ENCODE data around the gene PHF21B.

The PHF21B gene

DNA sequence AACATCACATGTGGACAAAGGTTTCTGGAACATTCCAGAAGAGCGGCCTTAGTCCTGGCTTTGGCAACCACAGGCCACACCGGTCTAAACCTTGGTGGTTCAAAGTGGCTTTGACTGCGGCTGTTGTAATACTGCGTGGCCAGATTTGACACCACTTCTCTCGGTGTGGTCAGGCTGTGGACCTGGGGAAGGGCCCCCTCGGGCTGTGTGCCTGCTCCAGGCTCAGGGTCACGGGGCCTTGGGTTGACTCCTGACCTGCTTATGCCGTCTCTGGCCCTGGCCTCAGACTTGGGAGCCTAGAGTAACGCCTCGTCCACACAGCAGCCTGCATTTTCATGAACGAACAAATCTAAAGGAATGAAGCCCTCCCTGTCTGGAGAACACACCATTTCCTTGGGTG is 118.0 kb downstream of the PHF21B start:
- no peak for DNase-seq (ENCODE audit: low read depth, low spot score)
- H3K36me3 ChIP-seq (ENCODE audit: insufficient read depth, low read length), result no peaks in the 10 kb centered on the region
- TF ChIP-seq EZH2 (IDR thresholded peaks at IDR 0.05), result no peak
- TF ChIP-seq FOXP2 (optimal IDR thresholded peaks at IDR 0.05; ENCODE audit: control extremely low read depth, extremely low read length, insufficient read depth), result no peak
- TF ChIP-seq POLR2AphosphoS5 (IDR thresholded peaks at IDR 0.05; ENCODE audit: borderline replicate concordance, low read depth, low read length), result no peak

DNA sequence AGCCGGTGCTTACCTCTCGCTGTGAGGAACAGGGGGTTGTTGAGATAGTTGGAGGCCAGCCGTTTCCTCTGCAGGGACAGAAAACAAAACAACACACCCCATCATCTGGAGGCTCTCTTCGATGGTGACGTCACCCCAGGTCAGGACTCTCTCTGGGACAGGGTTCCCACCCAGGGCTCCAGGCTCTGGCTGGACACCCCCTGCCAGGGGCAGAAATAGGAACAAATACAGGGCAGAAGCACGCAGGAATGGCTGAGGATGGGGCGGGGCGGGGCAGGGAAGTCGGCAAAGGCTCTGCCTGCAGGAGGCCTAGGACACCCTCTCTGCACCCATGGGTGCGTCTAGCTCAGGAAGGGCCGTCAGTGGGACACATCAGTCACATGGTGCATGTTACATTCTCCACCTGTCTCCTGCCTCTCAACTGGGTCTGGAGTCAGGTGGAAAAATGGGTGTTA is 118.5 kb downstream of the PHF21B start:
- DNase-seq (ENCODE audit: low read depth, low spot score), result no peak
- no peak overlapping the region for H3K9ac ChIP-seq (ENCODE audit: insufficient read length)
- H3K36me3 ChIP-seq (ENCODE audit: insufficient read depth, low read length), result no peaks in the 10 kb centered on the region
- H3K9me3 ChIP-seq (ENCODE audit: low read depth, low read length), result no peaks in the 10 kb centered on the region
- no peak overlapping the region for H3K27ac ChIP-seq
- no peak for TF ChIP-seq EZH2 (IDR thresholded peaks at IDR 0.05)
- no peak for TF ChIP-seq POLR2AphosphoS5 (IDR thresholded peaks at IDR 0.05; ENCODE audit: borderline replicate concordance, low read depth, low read length)
- TF ChIP-seq FOXP2 (optimal IDR thresholded peaks at IDR 0.05; ENCODE audit: control extremely low read depth, extremely low read length, insufficient read depth), result no peak
- no peak overlapping the region for H3K4me3 ChIP-seq

More for the DNA sequence above, 118.0 kb downstream of the PHF21B start:
- no peak overlapping the region for H3K4me3 ChIP-seq
- no peak overlapping the region for H3K9ac ChIP-seq (ENCODE audit: insufficient read length)
- H3K27ac ChIP-seq, result no peak overlapping the region
- H3K9me3 ChIP-seq (ENCODE audit: low read depth, low read length), result no peaks in the 10 kb centered on the region

DNA sequence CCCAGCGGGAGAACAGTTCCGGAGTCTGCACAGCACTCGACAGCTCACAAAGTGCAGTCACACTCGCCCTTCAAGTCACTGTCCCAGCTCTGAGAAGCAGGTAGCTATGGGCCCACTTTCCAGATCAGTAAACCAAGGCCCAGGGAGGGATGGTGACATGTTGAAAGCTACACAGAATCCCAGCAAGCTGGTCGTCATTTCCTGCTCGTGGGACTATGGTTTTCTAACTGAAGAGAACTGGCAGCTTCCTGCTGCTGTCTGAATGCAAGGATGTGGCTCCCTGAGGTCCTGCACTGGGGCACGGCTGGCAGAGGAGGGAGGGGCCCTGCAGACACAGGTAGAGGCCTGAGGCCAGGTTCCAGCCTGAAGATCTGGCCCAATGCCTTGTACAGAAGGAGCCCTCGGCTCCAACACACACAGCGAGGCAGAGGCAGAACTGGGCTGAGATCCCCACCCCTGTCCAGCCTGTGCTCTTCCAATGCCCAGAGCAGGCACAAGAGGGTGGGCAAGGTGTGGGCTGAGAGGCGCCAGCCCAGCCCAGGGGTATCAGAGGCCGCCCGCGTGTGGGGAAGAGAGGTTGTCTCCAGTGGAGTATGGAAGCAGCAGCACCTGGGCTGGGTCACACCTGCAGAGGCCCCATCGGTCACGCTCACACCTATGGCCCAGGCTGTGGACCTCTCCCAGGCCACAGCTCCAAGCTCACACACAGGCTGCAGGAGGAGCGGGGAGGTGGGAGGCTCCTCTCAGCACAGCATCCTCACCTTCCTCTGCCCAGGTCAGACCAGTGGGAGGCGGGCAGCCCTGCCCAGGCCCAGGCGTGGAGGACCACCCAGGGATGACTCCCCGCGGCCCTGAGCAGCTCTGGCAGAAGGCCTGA is 119.2 kb downstream of the PHF21B start:
- no peaks in the 10 kb centered on the region for H3K9me3 ChIP-seq (ENCODE audit: low read depth, low read length)
- no peak overlapping the region for H3K27ac ChIP-seq
- H3K4me3 ChIP-seq, result no peak overlapping the region
- no peaks in the 10 kb centered on the region for H3K36me3 ChIP-seq (ENCODE audit: insufficient read depth, low read length)
- TF ChIP-seq FOXP2 (optimal IDR thresholded peaks at IDR 0.05; ENCODE audit: control extremely low read depth, extremely low read length, insufficient read depth), result no peak
- no peak for TF ChIP-seq EZH2 (IDR thresholded peaks at IDR 0.05)
- TF ChIP-seq POLR2AphosphoS5 (IDR thresholded peaks at IDR 0.05; ENCODE audit: borderline replicate concordance, low read depth, low read length), result no peak
- no peak overlapping the region for H3K9ac ChIP-seq (ENCODE audit: insufficient read length)
- DNase-seq (ENCODE audit: low read depth, low spot score), result no peak

DNA sequence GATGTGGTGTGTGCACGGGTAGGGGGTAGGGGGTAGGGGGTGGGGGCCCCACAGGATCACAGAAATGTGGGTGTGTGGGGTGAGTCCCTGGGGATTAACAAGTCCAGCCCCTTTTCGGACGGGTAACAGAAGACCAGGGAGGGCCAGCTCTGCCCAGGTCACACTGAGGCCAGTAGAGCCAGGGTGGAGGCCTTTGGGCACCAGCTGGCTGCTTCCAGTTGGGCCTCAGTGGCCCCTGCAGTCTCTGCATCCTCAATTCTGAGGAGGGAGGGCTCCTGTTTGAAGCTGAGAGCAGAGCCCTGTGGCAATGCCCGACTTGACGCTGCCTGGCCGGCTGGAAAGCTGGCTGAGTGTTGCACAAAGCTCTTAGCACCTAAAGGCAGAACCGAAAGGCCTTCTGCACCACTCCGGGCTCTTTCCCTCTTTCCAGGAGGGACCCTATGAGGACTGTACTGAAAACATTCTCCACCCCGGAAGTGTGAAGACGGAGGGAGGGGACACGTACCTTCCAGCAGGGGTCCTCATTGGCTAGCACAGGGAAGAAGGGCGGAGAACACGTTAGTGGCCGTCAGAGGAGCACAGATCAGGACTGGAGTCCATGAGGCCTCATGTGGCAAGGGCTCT is 120.4 kb downstream of the PHF21B start:
- no peaks in the 10 kb centered on the region for H3K9me3 ChIP-seq (ENCODE audit: low read depth, low read length)
- H3K27ac ChIP-seq, result no peak overlapping the region
- TF ChIP-seq FOXP2 (optimal IDR thresholded peaks at IDR 0.05; ENCODE audit: control extremely low read depth, extremely low read length, insufficient read depth) (no peak), POLR2AphosphoS5 (IDR thresholded peaks at IDR 0.05; ENCODE audit: borderline replicate concordance, low read depth, low read length) (no peak), EZH2 (IDR thresholded peaks at IDR 0.05) (no peak)
- H3K36me3 ChIP-seq (ENCODE audit: insufficient read depth, low read length), result no peaks in the 10 kb centered on the region
- H3K9ac ChIP-seq (ENCODE audit: insufficient read length), result no peak overlapping the region
- no peak for DNase-seq (ENCODE audit: low read depth, low spot score)
- no peak overlapping the region for H3K4me3 ChIP-seq

DNA sequence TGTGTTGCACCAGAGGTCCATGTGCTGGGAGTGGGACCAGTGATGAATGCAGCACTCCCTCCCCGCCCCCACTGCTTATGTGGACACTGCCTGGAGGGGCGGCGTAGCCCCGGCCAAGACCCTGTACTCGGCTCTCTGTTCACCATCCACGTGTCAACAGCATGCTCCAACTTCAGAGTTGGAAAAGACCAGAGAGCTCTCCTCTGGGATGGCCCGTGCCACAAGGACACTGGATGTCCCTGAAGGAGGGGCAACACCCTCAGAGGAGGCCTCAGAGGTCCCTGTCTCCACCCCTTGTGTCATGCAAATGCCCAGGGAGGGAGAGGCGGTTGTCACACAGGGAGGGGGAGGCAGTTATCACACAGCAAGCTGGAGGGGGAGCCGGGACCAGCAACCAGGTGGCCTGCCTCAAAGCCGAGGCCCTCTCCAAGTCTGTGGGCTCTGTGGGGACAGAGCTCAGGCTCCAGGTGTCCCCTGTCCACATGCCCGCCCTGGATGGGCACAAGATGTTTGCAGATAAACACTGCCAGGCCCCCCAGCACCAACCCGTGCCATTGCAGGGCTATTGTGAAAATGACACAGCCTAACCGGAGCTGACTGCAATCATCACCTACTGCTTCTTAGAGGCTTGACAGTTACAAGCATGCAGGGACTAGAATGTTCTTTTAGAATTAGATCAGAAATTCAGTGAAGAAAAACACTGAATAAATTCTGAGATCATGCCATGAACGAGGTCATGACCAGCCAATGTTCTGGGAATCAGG is 121.1 kb downstream of the PHF21B start:
- H3K4me3 ChIP-seq, result no peak overlapping the region
- H3K36me3 ChIP-seq (ENCODE audit: insufficient read depth, low read length), result no peaks in the 10 kb centered on the region
- DNase-seq (ENCODE audit: low read depth, low spot score), result no peak
- H3K27ac ChIP-seq, result no peak overlapping the region
- no peak overlapping the region for H3K9ac ChIP-seq (ENCODE audit: insufficient read length)
- TF ChIP-seq FOXP2 (optimal IDR thresholded peaks at IDR 0.05; ENCODE audit: control extremely low read depth, extremely low read length, insufficient read depth) (no peak), EZH2 (IDR thresholded peaks at IDR 0.05) (no peak), POLR2AphosphoS5 (IDR thresholded peaks at IDR 0.05; ENCODE audit: borderline replicate concordance, low read depth, low read length) (no peak)
- H3K9me3 ChIP-seq (ENCODE audit: low read depth, low read length), result no peaks in the 10 kb centered on the region

DNA sequence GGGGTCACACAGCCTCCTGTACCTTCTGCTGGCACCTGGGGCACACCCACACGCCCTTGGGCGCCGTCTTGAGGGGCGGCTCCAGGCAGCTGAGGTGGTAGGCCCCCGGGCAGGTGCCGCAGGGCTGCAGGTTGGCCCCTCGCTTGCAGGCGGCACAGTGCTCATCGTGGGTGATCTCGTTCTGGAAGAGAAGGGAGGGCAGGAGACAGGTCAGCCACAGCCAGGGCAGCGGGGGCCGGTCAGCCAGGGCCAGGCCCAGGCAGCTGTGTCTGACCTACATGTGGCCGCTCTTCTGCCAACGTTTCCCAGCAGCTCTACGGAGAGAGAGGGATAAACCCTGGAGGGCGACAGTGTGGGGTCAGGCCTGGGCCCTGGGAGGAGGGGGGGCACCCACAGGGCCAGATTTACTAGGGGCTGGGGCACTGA is 121.9 kb downstream of the PHF21B start:
- no peak overlapping the region for H3K27ac ChIP-seq
- H3K9me3 ChIP-seq (ENCODE audit: low read depth, low read length), result no peaks in the 10 kb centered on the region
- H3K4me3 ChIP-seq, result no peak overlapping the region
- TF ChIP-seq FOXP2 (optimal IDR thresholded peaks at IDR 0.05; ENCODE audit: control extremely low read depth, extremely low read length, insufficient read depth), result no peak
- no peak overlapping the region for H3K9ac ChIP-seq (ENCODE audit: insufficient read length)
- no peak for DNase-seq (ENCODE audit: low read depth, low spot score)
- no peaks in the 10 kb centered on the region for H3K36me3 ChIP-seq (ENCODE audit: insufficient read depth, low read length)

DNA sequence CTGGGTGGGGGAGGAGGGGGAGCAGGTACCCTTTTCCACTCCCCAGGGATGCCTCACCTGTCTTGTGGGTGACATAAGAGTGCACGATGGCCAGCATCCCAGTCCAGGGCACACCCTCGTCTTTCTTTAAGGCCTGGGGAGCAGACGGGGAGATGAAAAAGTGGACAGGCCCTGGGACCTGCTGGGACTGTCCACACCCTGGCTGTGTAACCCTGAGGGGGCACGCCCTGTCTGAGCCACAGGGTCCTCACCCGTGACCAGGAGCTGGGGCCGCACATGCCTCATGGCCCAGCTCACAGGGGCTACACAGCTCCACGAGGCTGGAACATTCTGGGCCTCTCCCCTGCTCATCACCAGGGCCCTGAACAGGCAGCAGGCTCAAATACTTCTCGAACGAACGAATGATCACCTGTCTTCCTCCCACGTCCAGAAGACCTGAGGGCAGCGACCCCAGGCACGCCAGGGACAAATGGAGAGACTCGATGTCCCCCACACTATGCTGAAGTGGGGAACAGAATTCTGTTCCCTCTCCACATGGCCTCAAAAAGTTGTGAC is 123.9 kb downstream of the PHF21B start:
- DNase-seq (ENCODE audit: low read depth, low spot score), result no peak
- Histone ChIP-seq H3K4me3 (no peak overlapping the region), H3K9ac (ENCODE audit: insufficient read length) (no peak overlapping the region), H3K9me3 (ENCODE audit: low read depth, low read length) (no peaks in the 10 kb centered on the region), H3K36me3 (ENCODE audit: insufficient read depth, low read length) (no peaks in the 10 kb centered on the region), H3K27ac (no peak overlapping the region)
- TF ChIP-seq FOXP2 (optimal IDR thresholded peaks at IDR 0.05; ENCODE audit: control extremely low read depth, extremely low read length, insufficient read depth) (no peak), EZH2 (IDR thresholded peaks at IDR 0.05) (no peak)
